ENCODE measurements around the gene UCK2.

Gene UCK2

GRCh38 chr1:165844933-165845332, 17.5 kb downstream of the UCK2 start:
- Histone ChIP-seq H3K4me1 (ENCODE audit: control insufficient read depth, insufficient read depth, low read length) (peaks cover 24% of the 10 kb centered on the region), H3K36me3 (ENCODE audit: control insufficient read depth, insufficient read depth, low read length) (0 out of 2 replicates have a peak, but pooled peaks cover 4% of the 10 kb centered on the region), H3K4me3 (ENCODE audit: low read depth, low read length) (no peak overlapping the region), H3K27ac (ENCODE audit: low read depth, low read length) (no peak overlapping the region), H3K27me3 (ENCODE audit: control insufficient read depth, insufficient read depth, low read length) (no peaks in the 10 kb centered on the region), H3K9me3 (ENCODE audit: control insufficient read depth, insufficient read depth, low read depth, low read length) (no peaks in the 10 kb centered on the region), H3K9ac (ENCODE audit: low read length) (no peak overlapping the region)

- no peak overlapping the region for H3K9ac ChIP-seq (ENCODE audit: low read length)
- H3K4me1 ChIP-seq (ENCODE audit: control insufficient read depth, insufficient read depth, low read length) = peaks cover 20% of the 10 kb centered on the region
- no peak overlapping the region for H3K4me3 ChIP-seq (ENCODE audit: low read depth, low read length)
- H3K27me3 ChIP-seq (ENCODE audit: control insufficient read depth, insufficient read depth, low read length) = no peaks in the 10 kb centered on the region
- H3K9me3 ChIP-seq (ENCODE audit: control insufficient read depth, insufficient read depth, low read depth, low read length) = no peaks in the 10 kb centered on the region
- 0 out of 2 replicates have a peak, but pooled peaks cover 4% of the 10 kb centered on the region for H3K36me3 ChIP-seq (ENCODE audit: control insufficient read depth, insufficient read depth, low read length)
- H3K27ac ChIP-seq (ENCODE audit: low read depth, low read length) = no peak overlapping the region
Measured at GRCh38 chr1:165845569-165845968, 18.2 kb downstream of the UCK2 start.

GRCh38 chr1:165845992-165846748, 18.8 kb downstream of the UCK2 start:
- 0 out of 2 replicates have a peak, but pooled peaks cover 4% of the 10 kb centered on the region for H3K36me3 ChIP-seq (ENCODE audit: control insufficient read depth, insufficient read depth, low read length)
- peaks cover 19% of the 10 kb centered on the region for H3K4me1 ChIP-seq (ENCODE audit: control insufficient read depth, insufficient read depth, low read length)
- H3K27me3 ChIP-seq (ENCODE audit: control insufficient read depth, insufficient read depth, low read length) = no peaks in the 10 kb centered on the region
- no peak overlapping the region for H3K27ac ChIP-seq (ENCODE audit: low read depth, low read length)
- H3K9me3 ChIP-seq (ENCODE audit: control insufficient read depth, insufficient read depth, low read depth, low read length) = no peaks in the 10 kb centered on the region
- H3K4me3 ChIP-seq (ENCODE audit: low read depth, low read length) = no peak overlapping the region
- no peak overlapping the region for H3K9ac ChIP-seq (ENCODE audit: low read length)

GRCh38 chr1:165847486-165847885, 20.1 kb downstream of the UCK2 start:
- H3K36me3 ChIP-seq (ENCODE audit: control insufficient read depth, insufficient read depth, low read length) = 0 out of 2 replicates have a peak, but pooled peaks cover 4% of the 10 kb centered on the region
- no peaks in the 10 kb centered on the region for H3K9me3 ChIP-seq (ENCODE audit: control insufficient read depth, insufficient read depth, low read depth, low read length)
- peaks cover 10% of the 10 kb centered on the region for H3K4me1 ChIP-seq (ENCODE audit: control insufficient read depth, insufficient read depth, low read length)
- H3K27me3 ChIP-seq (ENCODE audit: control insufficient read depth, insufficient read depth, low read length) = no peaks in the 10 kb centered on the region
- H3K9ac ChIP-seq (ENCODE audit: low read length) = no peak overlapping the region
- H3K4me3 ChIP-seq (ENCODE audit: low read depth, low read length) = no peak overlapping the region
- H3K27ac ChIP-seq (ENCODE audit: low read depth, low read length) = no peak overlapping the region

- no peak overlapping the region for H3K27ac ChIP-seq (ENCODE audit: low read depth, low read length)
- no peak overlapping the region for H3K9ac ChIP-seq (ENCODE audit: low read length)
- no peak overlapping the region for H3K4me3 ChIP-seq (ENCODE audit: low read depth, low read length)
- H3K9me3 ChIP-seq (ENCODE audit: control insufficient read depth, insufficient read depth, low read depth, low read length) = no peaks in the 10 kb centered on the region
- H3K36me3 ChIP-seq (ENCODE audit: control insufficient read depth, insufficient read depth, low read length) = 0 out of 2 replicates have a peak, but pooled peaks cover 4% of the 10 kb centered on the region
- H3K27me3 ChIP-seq (ENCODE audit: control insufficient read depth, insufficient read depth, low read length) = no peaks in the 10 kb centered on the region
- H3K4me1 ChIP-seq (ENCODE audit: control insufficient read depth, insufficient read depth, low read length) = peaks cover 19% of the 10 kb centered on the region
Measured at GRCh38 chr1:165849353-165850133, 22.1 kb downstream of the UCK2 start.

GRCh38 chr1:165851034-165851658, 23.7 kb downstream of the UCK2 start:
- no peak overlapping the region for H3K9ac ChIP-seq (ENCODE audit: low read length)

GRCh38 chr1:165852871-165853270, 25.5 kb downstream of the UCK2 start:
- H3K4me1 ChIP-seq (ENCODE audit: control insufficient read depth, insufficient read depth, low read length) = peaks cover 51% of the 10 kb centered on the region
- H3K27ac ChIP-seq (ENCODE audit: low read depth, low read length) = no peak overlapping the region
- H3K9ac ChIP-seq (ENCODE audit: low read length) = no peak overlapping the region

More at GRCh38 chr1:165851034-165851658, 23.7 kb downstream of the UCK2 start:
- H3K4me3 ChIP-seq (ENCODE audit: low read depth, low read length) = no peak overlapping the region
- H3K36me3 ChIP-seq (ENCODE audit: control insufficient read depth, insufficient read depth, low read length) = 0 out of 2 replicates have a peak, but pooled peaks cover 4% of the 10 kb centered on the region
- no peaks in the 10 kb centered on the region for H3K27me3 ChIP-seq (ENCODE audit: control insufficient read depth, insufficient read depth, low read length)
- no peak overlapping the region for H3K27ac ChIP-seq (ENCODE audit: low read depth, low read length)
- peaks cover 34% of the 10 kb centered on the region for H3K4me1 ChIP-seq (ENCODE audit: control insufficient read depth, insufficient read depth, low read length)
- no peaks in the 10 kb centered on the region for H3K9me3 ChIP-seq (ENCODE audit: control insufficient read depth, insufficient read depth, low read depth, low read length)

GRCh38 chr1:165853528-165854075, 26.2 kb downstream of the UCK2 start:
- Histone ChIP-seq H3K9ac (ENCODE audit: low read length) (no peak overlapping the region), H3K9me3 (ENCODE audit: control insufficient read depth, insufficient read depth, low read depth, low read length) (no peaks in the 10 kb centered on the region), H3K27ac (ENCODE audit: low read depth, low read length) (peak overlapping the region; percentile 39; the same call in 1 of the 2 replicates), H3K27me3 (ENCODE audit: control insufficient read depth, insufficient read depth, low read length) (no peaks in the 10 kb centered on the region), H3K4me1 (ENCODE audit: control insufficient read depth, insufficient read depth, low read length) (peaks cover 51% of the 10 kb centered on the region), H3K36me3 (ENCODE audit: control insufficient read depth, insufficient read depth, low read length) (0 out of 2 replicates have a peak, but pooled peaks cover 2% of the 10 kb centered on the region), H3K4me3 (ENCODE audit: low read depth, low read length) (no peak overlapping the region)

More at GRCh38 chr1:165852871-165853270, 25.5 kb downstream of the UCK2 start:
- H3K9me3 ChIP-seq (ENCODE audit: control insufficient read depth, insufficient read depth, low read depth, low read length) = no peaks in the 10 kb centered on the region
- H3K4me3 ChIP-seq (ENCODE audit: low read depth, low read length) = no peak overlapping the region
- H3K36me3 ChIP-seq (ENCODE audit: control insufficient read depth, insufficient read depth, low read length) = 0 out of 2 replicates have a peak, but pooled peaks cover 4% of the 10 kb centered on the region
- H3K27me3 ChIP-seq (ENCODE audit: control insufficient read depth, insufficient read depth, low read length) = no peaks in the 10 kb centered on the region

- no peaks in the 10 kb centered on the region for H3K36me3 ChIP-seq (ENCODE audit: control insufficient read depth, insufficient read depth, low read length)
- peaks cover 51% of the 10 kb centered on the region for H3K4me1 ChIP-seq (ENCODE audit: control insufficient read depth, insufficient read depth, low read length)
- no peaks in the 10 kb centered on the region for H3K27me3 ChIP-seq (ENCODE audit: control insufficient read depth, insufficient read depth, low read length)
- no peak overlapping the region for H3K9ac ChIP-seq (ENCODE audit: low read length)
- H3K9me3 ChIP-seq (ENCODE audit: control insufficient read depth, insufficient read depth, low read depth, low read length) = no peaks in the 10 kb centered on the region
- no peak overlapping the region for H3K4me3 ChIP-seq (ENCODE audit: low read depth, low read length)
- H3K27ac ChIP-seq (ENCODE audit: low read depth, low read length) = peak overlapping the region; percentile 39; the same call in 1 of the 2 replicates
Measured at GRCh38 chr1:165854101-165854845, 26.9 kb downstream of the UCK2 start.

All from HUES6 (cell line).